ENCODE measurements around the gene COL18A1. TPM values are rescaled to one million over a fixed set of nuclear protein-coding genes. Genes with fewer than 3 reads are reported as not detected.

COL18A1 gene
- total RNA-seq, 1 experiment from 2014 or later = 77.0 TPM

DNA sequence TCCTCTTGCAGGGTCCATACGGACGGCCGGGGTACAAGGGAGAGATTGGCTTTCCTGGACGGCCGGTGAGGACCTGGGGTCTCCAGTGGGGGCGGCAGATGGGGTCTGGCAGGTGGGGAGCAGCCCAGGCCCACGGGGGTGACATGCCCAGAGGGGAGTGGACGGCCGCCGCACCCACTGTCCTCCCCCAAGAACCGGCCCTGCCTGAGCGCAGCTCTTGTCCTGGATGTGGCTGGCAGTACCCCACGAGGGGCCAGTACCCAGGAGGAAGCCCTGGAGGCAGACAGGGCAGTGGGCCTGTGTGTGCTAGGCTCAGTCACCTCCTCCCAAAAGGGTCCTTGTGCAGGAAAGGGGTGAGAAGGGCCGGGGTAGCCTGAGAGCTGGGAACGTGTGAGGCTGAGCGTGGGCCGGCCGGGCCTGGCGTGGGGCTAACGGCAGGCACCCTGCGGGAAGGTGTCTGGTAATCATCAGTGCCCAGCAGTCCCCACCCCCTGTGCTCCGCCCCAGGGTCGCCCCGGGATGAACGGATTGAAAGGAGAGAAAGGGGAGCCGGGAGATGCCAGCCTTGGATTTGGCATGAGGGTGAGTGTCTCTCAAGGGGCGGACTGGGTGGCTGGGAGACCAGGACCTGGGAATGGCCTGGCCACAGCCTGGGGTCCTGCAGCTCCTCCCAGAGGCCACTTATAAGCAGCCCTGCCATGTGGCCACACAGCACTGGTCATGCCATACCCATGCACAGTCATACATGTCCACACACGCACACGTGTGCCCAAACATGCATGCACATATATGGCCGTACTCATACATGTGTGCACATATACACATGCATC is 90.1 kb downstream of the COL18A1 start:
- no TSS peak for BruUV-seq (replicated peaks)

DNA sequence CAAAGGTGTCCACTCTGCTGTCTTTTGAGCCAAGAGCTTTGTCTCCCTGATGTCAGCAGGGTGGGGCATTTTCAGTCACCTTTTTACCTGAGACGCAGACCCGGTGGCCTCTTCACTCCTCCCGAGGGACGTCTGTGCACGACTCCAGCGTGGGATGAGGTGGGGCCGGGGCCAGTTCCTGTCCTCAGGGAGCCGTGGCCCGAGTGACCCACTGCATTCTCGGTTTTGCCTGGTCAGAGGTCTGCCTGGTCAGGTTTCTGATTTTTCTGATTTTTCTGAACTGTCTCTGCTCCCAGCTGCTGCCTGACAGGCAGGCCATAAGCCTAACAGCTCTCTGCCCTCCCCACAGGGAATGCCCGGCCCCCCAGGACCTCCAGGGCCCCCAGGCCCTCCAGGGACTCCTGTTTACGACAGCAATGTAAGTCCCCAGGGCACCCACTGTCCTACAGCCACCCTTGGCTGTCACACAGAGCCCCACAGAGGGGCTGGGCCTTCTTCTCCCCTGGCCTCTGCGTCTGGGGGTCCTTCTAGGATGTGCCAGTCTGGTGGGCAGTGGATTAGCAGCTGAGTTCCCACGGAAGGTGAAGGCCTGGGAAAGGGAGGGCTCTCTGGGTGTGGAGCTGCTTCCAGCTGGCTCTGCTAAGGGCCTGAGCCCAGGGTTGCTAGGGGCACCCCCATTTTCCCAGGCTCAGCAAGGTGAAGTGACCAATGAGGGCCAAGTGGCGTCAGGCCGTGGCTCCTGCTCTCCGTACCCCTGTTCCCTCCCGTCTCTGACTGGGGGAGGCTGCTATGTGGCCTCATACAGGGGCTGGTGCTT is 91.4 kb downstream of the COL18A1 start:
- ATAC-seq = no peak
- Histone ChIP-seq H3F3A (ENCODE audit: low read length, unreplicated experiment) (no peaks in the 10 kb centered on the region), H4K20me1 (ENCODE audit: low read length) (no peaks in the 10 kb centered on the region), H3K36me3 (ENCODE audit: low read depth, low read length) (0 out of 2 replicates have a peak, but pooled peaks cover 2% of the 10 kb centered on the region), H3K27me3 (ENCODE audit: low read length) (no peaks in the 10 kb centered on the region), H3K79me2 (ENCODE audit: low read length) (no peaks in the 10 kb centered on the region), H3K9me3 (ENCODE audit: low read length) (no peaks in the 10 kb centered on the region), H2AFZ (ENCODE audit: low read length) (no peak overlapping the region), H3K4me2 (ENCODE audit: low read length) (no peak overlapping the region), H3K9ac (ENCODE audit: low read length) (no peak overlapping the region), H3K4me1 (ENCODE audit: insufficient read depth, low read length) (no peaks in the 10 kb centered on the region), H3K9me2 (replicated peaks; ENCODE audit: low read length) (no peaks in the 10 kb centered on the region), H3K27ac (ENCODE audit: low read length) (no peak overlapping the region), H3K4me3 (ENCODE audit: low read length) (no peak overlapping the region)
- DNase-seq = no peak
- ChIA-PET POLR2A (ENCODE audit: unreplicated experiment) (no interaction called here), CTCF (no interaction called here)
- no TSS peak for BruUV-seq (replicated peaks)
- intact Hi-C loops (cut with micrococcal nuclease) = no loop called here
- TF ChIP-seq EZH2 (IDR thresholded peaks at IDR 0.05; ENCODE audit: low read length, unreplicated experiment) (no peak), EZH2phosphoT487 (IDR thresholded peaks at IDR 0.05; ENCODE audit: borderline replicate concordance, low read length) (no peak), CTCF (conservative IDR thresholded peaks at IDR 0.05; ENCODE audit: low read depth, low read length) (no peak)

More for the DNA sequence above, 90.1 kb downstream of the COL18A1 start:
- no peaks in the 10 kb centered on the region for H4K20me1 ChIP-seq (ENCODE audit: low read length)
- no peaks in the 10 kb centered on the region for H3K27me3 ChIP-seq (ENCODE audit: low read length)
- no peak overlapping the region for H3K4me2 ChIP-seq (ENCODE audit: low read length)
- no peaks in the 10 kb centered on the region for H3K4me1 ChIP-seq (ENCODE audit: insufficient read depth, low read length)
- no peak overlapping the region for H3K27ac ChIP-seq (ENCODE audit: low read length)
- ChIA-PET CTCF (no interaction called here), POLR2A (ENCODE audit: unreplicated experiment) (no interaction called here)
- no peaks in the 10 kb centered on the region for H3K9me2 ChIP-seq (replicated peaks; ENCODE audit: low read length)
- no peak overlapping the region for H2AFZ ChIP-seq (ENCODE audit: low read length)
- no peak for ATAC-seq
- no peak for DNase-seq
- no peak overlapping the region for H3K4me3 ChIP-seq (ENCODE audit: low read length)
- no peak overlapping the region for H3K9ac ChIP-seq (ENCODE audit: low read length)
- no peaks in the 10 kb centered on the region for H3K9me3 ChIP-seq (ENCODE audit: low read length)
- TF ChIP-seq EZH2 (IDR thresholded peaks at IDR 0.05; ENCODE audit: low read length, unreplicated experiment) (no peak), CTCF (conservative IDR thresholded peaks at IDR 0.05; ENCODE audit: low read depth, low read length) (no peak), EZH2phosphoT487 (IDR thresholded peaks at IDR 0.05; ENCODE audit: borderline replicate concordance, low read length) (no peak)
- 0 out of 2 replicates have a peak, but pooled peaks cover 2% of the 10 kb centered on the region for H3K36me3 ChIP-seq (ENCODE audit: low read depth, low read length)
- no peaks in the 10 kb centered on the region for H3F3A ChIP-seq (ENCODE audit: low read length, unreplicated experiment)
- H3K79me2 ChIP-seq (ENCODE audit: low read length) = no peaks in the 10 kb centered on the region
- intact Hi-C loops (cut with micrococcal nuclease) = no loop called here
